GM21737 (cell line): Measurements from ENCODE around the gene MYCL.
"Not testable (repeated sequence)": the region's sequence is repeated elsewhere in the genome, so short reads cannot be mapped to it uniquely, and the experiment has no call there.

Experiments
- ATAC-seq: cut with Tn5 transposase; IDR thresholded peaks from one replicate; pipeline ENCODE4 v1.9.1; 2021; ENCODE audit warnings: mild to moderate bottlenecking, moderate library complexity; ENCODE audit not compliant: unreplicated experiment

MYCL gene

DNA sequence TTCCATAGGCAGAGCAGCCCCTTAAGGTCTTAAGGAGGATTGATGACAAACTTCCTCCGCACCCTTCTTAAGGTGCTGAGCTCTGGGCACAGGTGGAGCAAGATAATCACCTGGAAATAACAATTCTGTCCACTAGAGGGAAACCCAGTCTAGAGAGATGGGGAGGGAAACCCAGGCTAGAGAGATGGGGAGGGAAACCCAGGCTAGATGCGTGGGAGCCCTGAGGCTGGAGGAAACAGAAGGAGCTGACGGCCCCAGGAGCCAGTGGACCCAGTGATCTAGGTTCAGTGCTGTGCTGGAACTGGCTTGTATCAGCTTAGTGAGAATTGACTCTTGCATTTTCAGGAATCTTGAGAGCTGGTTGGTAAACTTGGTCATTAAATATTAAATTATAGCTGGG, 17.8 kb upstream of the MYCL start:
- no peak for ATAC-seq

DNA sequence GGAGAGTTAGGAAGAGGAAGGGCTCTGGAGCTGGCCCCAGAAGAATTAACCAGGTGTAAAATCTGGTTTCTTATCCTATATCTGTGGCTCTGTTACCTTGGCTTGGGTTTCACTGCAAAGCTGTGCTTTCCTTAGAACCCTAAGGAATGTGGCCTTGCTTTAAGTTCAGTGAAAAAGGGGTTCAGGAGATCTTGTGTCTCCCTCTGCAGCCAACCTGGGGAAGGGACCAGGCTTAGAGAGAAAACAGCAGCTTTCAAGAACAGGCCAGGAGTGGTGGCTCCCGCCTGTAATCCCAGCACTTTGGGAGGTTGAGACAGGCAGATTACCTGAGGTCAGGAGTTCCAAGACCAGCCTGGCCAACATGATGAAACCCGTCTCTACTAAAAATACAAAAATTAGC, 16.1 kb upstream of the MYCL start:
- ATAC-seq, result no peak

DNA sequence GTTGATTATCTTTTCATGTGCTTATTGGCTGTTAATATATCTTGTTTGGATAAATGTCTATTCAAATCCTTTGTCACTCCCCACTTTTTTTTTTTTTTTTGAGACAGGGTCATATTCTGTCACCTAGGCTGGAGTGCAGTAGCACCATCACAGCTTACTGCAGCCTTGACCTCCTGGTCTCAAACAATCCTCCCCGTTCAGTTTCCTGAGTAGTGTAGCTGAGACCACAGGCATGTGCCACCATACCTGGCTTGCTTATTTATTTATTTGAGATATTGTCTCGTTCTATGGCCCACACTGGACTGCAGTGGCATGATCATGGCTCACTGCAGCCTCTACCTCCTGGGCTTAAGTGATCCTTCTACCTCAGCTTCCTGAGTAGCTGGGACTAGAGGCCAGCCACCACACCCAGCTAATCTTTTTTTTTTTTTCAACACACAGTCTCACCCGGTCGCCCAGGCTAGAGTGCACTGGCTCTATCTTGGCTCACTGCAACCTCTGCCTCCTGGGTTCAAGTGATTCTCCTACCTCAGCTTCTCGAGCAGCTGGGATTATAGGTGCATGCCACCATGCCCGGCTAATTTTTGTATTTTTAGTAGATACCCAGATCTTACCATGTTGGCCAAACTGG, 13.9 kb upstream of the MYCL start:
- no peak for ATAC-seq

DNA sequence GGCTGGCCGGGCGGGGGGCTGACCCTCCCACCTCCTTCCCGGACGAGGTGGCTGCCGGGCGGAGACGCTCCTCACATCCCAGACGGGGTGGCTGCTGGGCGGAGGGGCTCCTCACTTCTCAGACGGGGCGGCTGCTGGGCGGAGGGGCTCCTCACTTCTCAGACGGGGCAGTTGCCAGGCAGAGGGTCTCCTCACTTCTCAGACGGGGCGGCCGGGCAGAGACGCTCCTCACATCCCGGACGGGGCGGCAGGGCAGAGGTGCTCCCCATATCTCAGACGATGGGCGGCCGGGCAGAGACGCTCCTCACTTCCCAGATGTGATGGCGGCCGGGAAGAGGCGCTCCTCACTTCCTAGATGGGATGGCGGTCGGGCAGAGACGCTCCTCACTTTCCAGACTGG, 11.4 kb upstream of the MYCL start:
- not testable (repeated sequence) for ATAC-seq

DNA sequence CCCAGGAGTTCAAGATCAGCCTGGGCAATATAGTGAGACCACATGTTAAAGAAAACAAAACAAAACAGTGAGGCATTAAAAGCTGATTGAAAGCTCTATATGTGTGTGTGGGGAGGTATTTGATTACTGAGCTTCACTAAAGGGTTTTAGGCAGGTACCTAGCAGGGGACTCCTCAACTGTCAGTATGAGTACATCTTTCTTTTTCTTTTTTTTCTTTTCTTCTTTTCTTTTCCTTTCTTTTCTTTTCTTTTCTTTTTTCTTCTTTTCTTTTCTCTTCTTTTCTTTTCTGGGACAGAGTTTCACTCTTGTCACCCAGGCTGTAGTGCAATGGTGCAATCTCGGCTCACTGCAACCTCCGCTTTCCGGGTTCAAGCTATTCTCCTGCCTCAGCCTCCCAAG, 8.5 kb upstream of the MYCL start:
- no peak for ATAC-seq

DNA sequence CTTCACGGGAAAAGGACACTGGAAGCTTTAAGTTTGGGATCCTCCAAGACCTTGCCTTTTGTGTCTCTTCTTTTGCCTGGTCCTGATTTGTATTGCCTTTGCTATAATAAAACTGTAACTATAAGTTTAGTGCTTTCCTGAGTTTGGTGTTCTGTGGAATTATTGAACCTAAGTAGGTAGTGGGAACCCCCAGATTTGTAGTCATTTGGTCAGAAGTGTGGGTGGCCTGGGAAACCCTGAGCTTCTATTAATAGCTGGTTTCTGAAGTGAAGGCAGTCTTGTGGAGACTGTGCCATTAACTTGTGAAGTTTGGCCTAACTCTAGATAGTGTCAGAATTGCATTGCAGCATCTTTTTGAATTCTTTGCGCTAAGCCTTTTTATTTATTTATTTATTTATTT, 6.8 kb upstream of the MYCL start:
- ATAC-seq, result no peak

DNA sequence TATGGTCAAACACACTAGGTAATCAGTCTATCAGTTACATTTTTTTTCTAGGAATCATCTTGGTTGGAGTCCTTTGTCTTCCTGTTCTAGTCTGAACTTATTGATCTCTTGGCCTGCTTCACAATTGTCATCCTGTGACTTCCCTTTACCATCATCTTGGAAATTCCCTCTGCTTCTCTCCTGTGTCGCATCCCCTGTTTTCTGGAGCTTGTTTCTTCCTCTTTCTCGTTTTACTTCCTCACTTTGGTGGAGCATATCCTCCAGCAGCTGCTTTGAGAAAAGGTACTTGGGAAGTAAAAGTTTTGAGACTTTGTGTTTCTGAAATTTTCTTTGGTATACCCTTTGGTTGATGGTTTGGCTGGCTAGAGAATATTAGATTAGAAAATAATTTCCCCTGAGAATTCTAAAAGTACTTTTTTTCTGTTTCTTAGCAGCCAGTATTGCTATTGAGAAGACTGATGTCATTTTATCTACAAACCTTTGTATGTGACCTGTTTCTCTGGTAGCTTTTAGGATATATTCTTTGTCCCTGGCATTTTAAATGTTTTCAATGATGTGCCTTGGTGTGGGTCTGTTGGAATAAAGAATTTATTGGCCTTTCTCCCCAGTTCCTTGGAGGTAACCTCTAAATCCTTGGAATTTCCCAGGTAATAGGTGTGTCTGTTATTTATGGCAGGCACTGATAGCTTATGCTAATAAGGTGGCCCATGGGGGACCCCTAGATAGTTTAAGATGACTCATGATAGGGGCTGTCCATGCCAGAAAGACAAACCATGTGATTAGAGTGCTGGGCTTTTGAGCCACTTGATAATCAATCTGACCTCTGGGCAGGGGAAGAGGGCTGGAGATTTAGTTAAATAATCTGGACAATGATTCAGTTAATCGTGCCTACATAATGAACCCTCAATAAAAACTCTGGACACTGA, 6.1 kb upstream of the MYCL start:
- ATAC-seq, result no peak

DNA sequence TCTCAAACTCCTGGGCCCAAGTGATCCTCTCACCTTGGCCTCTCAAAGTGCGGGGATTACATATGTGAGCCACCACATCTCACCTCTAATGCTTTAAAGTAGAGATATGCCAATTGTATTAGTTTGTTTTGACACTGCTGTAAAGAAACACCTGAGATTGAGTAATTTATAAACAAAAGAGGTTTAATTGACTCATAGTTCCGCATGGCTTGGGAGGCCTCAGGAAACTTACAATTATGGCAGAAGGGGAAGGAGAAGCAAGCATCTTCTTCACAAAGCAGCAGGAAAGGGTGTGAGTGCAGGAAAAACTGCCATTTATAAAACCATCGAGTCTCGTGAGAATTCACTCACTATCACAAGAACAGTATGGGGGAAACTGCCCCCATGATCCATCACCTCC, 3.5 kb upstream of the MYCL start:
- no peak for ATAC-seq

DNA sequence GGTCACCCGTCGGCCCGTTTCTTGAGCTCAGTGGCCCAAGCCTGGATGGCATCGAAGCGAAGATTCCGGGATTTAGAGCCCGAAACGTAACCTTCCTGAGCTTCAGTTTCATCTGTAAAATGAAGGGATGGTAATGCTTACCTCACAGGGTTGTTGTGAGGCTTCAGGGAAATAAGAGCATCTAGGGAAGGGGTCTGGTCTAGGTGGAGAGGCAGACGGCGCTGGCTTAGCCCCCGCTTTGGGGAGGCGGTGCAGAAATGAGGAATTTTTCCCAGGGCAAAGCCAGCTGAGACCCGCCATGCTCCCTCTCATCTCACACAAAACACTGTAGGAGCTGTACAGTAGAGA, 717 bp upstream of the MYCL start:
- ATAC-seq, result no peak

DNA sequence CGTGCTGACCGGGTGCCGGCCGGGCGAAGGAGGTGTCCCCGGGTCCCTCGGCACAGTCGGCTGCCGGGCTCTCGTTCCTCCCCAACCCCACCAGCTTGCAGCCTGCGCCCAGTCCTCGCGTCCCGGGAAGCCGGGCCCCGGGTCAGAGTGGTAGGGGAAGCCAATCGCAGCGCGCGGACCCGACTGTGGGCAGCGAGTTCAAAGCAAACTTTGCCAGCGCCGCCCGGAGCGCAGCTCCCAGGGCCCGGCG, 328 bp downstream of the MYCL start:
- ATAC-seq, result peak; percentile 25

DNA sequence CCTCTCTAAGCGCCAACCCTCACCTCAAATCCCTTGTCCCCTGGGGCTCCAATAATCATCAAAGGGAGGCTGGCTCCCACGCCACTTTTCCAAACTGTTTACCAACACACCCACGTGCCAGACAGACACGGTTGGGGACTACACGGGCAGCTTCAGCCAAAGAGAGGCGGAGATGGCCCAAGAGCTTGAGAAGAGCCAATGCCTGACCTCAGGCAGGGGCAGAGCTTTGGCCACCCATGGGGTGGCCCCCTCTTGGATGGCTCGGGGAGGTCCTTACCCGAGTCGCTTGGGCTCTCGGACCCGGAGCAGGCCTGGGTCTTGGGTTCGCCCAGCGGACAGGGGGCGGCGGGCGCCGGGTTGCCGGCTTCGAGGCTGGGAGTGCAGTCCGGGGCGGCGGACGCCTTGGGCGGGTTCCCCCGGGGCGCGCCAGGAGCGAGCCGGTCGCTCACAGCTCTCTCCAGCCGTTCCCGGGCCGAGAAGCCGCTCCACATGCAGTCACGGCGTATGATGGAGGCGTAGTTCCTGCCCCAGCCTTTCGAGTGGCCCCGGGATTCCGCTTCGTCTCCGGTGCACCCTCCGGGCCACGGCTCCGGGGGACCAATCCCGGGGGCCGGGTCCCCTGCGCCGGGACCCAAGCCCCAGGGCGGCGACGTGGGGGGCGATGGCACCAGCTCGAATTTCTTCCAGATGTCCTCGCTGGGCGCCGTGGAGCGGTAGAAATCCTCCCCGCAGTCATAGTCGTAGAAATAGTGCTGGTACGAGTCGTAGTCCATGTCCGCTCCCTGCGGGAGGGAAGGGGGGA, 854 bp downstream of the MYCL start:
- ATAC-seq, result no peak

DNA sequence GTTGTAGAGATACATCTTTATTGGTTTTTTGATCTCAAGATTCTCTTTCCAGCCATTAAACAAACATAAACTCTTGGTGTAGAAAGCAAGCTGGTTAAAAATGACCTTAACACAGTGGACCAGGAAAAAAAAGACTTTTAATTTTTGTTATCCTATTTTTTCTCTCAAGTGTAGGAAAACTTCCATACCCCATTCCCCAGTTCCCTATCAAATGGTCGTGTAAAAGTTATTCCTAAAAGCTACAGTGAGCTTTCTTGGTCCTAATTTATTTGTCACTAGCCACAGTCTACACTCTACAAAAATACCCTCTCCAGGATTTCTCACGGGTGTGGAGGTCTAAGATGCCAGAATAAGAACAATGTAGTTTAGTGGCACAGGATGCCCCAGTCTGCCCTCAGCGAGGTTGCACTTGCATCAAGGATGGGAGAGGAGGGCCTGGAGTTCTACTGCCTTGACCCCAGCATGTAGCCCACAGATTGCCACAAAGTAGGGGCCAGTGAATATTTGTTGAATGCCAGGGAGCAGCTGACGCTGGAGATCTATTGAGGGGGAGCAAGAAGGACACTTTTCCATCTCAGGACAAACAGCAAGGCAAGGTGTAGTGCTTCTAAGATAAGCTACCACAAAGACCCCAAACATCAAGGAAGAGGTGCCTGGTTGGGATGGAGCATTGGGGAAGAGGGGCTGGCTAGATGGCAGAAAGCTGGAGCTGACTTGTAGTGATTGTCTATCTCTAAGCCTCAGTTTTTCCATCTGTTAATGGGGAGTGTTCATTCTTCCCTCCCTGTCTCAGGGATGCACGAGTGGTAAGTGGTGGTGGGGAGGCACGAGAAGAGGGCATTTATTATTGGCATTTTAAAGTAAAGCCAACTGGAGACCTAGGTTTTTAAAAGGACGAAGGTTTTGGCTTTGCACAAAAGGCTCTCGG, 1.8 kb downstream of the MYCL start:
- no peak for ATAC-seq

DNA sequence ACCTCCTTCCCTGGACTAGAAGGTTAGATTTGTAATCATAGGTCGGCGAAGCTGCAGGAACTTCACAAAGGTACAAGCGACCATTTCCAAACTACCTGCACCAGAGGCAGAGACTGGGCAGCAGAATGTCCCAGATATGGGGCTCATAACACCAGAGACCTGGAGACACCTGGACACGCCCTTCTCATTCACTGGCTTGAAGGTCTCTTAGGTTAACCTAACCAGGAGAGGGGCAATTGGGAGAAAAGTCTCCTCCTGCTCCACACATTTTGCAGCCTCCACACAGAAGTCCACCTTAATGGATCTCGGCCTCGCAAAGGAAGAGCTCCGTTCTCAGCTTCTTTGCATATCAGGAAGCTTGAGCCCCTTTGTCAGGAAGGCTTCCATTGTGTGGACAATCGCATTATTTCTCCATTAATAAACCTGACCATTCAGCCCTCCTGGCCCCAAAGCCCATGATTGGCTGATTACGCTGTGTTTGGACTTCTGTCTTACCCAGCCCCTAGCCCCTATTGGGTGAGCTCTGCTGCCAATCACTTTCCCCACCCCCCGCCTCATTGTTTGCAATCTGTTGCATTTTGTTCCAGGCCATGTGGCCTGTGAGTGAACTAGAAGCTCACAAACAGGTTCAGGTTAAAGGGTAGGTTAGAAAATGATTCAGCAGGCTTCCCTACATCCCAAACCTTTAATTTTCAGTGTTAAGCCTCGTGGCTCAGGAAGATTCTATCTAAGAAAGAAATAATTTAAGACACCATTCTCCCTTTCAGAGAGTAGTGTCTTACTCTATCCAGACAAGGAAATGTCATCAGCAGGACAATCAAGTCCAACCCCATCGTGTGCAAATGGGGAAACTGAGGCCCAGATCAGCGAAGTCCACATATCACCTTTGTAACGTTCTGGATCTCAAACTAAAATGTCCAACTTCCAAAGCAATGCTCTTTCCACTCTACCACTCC, 2.8 kb downstream of the MYCL start:
- ATAC-seq, result no peak

DNA sequence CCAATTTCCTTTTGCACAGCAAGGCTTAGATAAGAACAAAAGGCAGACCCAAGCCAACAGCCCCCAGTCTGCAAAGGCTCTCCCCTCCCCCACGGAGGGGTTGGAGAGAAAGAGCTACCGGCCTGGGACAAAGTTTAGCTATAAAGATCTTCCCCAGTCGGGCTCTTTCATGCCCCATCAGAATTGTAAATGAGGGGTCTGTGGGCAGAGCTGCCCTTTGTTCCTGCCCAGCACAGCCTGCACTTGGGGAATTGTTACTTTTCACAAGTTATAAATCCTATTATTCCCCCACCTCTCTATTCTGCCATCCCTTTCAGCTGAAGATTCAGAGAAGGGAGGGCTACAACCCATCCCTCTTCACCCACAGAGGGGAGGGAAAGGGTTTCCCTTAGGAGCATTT, 3.5 kb downstream of the MYCL start:
- no peak for ATAC-seq

DNA sequence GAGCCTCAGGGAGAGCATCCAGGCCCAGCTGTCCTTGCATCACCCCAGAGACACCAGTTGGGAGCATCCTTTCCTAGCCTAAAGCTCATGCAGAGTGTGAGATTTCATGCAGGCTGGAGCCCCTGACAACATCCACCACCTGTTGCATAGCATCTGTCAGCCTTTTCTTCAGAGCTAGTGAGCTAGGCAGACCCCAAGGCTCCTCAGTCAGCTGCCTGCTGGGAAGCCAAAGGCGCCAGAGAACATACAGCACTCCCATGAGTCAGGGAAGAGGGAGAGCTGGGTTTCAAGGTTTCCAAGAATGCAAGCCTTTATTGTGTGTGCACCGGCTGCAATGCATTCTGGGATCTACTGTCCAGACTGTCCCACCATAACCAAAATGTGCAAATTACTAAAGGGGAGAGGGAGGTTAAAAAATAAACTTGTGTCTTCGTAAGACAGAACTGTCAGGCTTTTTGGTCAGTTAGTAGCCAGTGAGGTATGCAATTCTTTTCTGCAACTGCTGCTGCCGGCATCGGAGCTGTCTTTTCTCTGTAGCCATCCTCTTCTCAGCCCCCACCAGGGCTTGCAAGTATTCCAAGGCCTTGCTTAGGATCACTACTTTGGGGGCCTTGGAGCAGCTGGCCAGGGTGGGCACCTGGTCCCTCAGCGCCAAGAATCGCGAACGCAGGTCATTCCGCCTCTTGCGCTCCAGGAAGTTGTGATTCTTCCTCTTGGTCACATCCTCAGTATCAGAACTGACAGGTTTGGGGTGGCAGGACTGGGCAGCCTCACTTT, 4.6 kb downstream of the MYCL start:
- ATAC-seq, result no peak

DNA sequence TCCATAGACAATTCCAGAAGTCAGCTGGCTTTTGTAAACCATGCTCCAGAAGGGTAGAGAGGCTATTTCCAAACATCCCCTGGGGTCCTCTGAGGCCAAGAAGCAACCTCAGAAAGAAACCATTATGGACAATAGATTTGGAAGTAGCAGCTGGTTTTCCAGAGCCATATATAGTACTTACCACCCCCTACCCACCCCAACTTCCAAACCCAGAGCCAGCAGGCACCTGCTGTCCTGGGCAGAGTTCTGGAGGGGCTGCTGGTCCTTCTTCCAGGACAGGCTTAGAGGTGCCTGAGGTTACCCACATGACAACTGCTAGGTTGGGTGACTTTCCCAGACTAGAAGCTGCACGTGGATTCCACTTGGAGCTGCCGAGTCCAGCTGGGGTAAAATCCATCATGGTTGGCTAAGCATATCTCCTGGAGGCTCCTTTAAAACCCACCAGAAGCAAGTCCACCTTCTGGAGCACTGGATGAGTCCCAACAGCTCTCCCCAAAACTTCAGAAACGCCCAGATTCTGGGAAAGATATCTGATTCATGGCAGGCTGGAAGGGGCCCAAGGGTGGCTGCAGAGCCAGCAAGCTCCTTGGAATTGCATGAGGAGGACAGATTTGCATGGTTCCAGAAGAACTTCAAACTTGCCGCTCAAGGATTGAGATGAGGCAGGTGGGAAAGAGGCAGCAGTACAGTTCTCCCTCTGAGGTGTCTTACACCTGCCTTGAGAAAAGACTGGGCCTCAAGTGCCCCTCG, 5.8 kb downstream of the MYCL start:
- no peak for ATAC-seq

DNA sequence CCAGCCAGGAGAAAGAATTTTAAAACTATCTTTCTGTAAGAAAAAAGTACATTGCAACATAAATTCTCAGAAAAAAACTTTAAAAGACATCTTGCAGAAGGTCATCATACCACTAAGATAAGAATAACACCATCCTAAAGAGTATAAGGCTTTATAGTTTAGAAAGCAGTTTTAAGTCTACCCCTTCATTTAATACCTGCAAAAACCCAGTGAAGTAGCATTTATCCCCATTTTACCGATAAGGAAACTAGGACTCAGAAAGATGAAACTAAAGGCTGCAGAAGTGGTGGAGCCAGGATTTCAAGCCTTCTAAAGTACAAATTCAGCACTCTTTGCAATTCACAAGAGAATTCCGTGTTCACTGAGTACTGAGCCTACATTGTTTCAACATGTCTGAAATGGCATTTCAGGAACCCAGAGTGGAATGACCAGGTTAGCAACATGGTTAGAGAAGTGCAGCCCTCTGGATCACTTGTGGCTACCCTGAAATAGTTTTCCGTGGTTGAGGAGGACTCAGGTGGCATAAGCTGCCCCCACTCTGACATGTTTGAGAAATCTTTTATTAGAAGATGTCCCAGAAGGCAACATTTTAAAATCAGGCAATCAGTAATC, 6.7 kb downstream of the MYCL start:
- no peak for ATAC-seq
